ENCODE data around the gene B3GLCT.
"Not testable (repeated sequence)": the region's sequence is repeated elsewhere in the genome, so short reads cannot be mapped to it uniquely, and the experiment has no call there.

The B3GLCT gene

GRCh38 chr13:31199849-31200636 lies at the start of gene B3GLCT:
Gene B3GLCT, plus strand, starts transcription at chr13:31199975. Its CDS starts 110 bp downstream, at chr13:31200085.
- in situ Hi-C loops (cut with HindIII; ENCODE audit: low sequenced_read_pairs) = loop anchor here (5.0 kb wide), 1 partner anchor 88 kb away; no protein-coding TSS in a partner anchor

- in situ Hi-C loops (cut with HindIII; ENCODE audit: low sequenced_read_pairs) = no loop called here
Observed at GRCh38 chr13:31150315-31150985, 49.3 kb upstream of the B3GLCT start.

DNA sequence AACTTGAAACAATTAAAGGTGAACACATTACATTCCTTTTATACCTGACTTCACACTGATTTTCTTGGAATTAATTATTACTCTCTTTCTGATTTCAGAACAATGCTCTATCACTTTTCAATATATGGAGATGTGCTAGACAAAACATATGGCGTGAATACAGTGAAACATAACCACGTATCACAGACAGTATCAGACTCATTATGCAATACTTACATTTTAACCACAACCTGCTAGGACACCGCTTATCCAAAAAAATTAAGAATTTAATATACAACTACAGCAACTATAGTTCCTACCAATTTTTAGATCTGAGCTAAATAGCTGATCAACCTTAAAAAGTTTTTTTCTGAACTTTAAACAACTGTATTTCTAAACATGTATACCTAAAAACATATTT lies 47.9 kb upstream of the B3GLCT start:
- in situ Hi-C loops (cut with HindIII; ENCODE audit: low sequenced_read_pairs) = no loop called here

DNA sequence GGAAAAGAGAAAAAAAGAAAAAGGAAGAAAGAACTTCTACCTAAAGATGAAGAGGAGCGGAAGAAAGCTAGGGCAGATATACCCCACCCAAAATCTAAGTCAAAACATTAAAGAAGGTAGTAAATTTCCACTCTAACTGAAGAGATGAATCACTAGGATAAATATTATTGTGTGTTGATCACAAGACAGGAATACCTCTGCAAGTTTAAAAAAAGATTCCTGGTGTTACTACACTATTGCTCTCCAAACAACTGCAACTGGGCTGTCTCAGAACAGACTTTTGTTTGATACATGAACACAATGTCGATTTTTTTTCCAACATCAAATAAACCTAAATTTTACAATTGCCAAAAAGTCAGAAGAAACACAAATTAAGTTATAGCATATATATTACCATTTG lies 44.8 kb upstream of the B3GLCT start:
- in situ Hi-C loops (cut with HindIII; ENCODE audit: low sequenced_read_pairs) = no loop called here

- in situ Hi-C loops (cut with HindIII; ENCODE audit: low sequenced_read_pairs) = no loop called here
Observed at GRCh38 chr13:31159306-31159705, 40.5 kb upstream of the B3GLCT start.

DNA sequence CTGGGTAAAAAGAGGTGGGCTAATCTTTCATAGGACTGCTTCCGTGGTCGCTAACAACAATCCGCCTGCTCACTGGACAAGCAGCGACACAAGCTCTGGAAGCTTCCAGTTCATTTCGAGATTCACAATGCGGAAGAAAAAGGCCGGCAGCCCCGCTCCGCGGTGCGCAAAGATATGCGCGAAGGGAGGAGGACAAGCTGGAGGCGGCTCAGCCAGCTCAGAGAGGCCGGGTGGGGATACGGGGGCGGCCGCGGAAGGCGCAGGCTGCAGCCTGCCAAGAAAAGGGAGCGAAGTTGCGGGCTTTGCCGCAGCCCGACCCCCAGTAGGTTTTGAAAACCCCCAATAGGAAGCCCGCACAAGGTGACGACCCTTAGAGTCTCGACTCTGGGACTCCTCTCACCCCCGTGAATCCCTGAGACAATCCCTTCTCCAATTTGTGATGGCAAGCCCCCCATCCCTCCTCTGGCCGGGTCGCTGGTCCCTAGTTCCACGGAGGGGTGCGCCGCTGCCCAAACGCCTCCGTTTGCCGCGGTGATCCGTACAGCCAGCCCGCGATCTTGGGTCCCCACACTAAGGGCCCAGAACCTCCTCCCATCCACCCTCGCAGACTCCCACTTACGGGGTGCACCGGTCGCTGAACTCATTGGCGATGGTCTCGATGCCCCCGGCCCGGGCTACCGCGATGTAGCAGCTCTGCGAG lies 38.8 kb upstream of the B3GLCT start:
- in situ Hi-C loops (cut with HindIII; ENCODE audit: low sequenced_read_pairs) = no loop called here

DNA sequence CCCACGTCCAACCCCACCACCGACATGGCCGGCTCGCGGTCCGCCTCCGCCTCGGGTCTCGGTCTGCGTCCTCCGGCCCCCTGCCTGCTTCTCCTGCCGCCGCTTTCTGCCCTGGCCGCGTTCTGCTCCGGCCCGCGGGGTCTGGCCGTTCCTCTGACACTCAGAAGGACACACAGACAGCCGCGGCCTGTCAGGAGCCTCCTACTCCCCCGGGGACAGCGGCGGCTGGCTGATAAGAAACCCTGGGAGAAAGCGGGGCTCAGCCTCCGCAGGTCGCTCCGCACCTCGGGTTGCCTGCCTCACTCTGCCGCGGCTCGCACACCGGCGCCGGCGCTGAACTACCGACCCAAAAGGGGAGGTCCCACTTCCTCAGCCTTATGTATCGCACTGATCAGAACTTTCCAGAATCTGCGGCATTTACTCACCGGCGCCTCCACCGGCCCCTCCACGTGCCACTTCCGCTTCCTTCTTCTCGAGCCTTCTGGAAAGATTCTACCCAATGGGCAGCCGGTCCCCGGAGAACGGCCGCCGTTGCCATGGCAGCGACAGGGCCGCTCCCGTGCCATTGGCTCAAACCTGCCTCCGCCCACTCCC lies 38.1 kb upstream of the B3GLCT start, which contains the start of gene HSPH1:
Gene HSPH1, minus strand, starts transcription at position 348 of the 594 bp plus-strand sequence. Its CDS starts 322 bp downstream, at position 26.
- in situ Hi-C loops (cut with HindIII; ENCODE audit: low sequenced_read_pairs) = no loop called here

- in situ Hi-C loops (cut with HindIII; ENCODE audit: low sequenced_read_pairs) = no loop called here
Observed at GRCh38 chr13:31162151-31163008, 37.4 kb upstream of the B3GLCT start.

GRCh38 chr13:31166591-31166990 lies 33.2 kb upstream of the B3GLCT start:
- in situ Hi-C loops (cut with HindIII; ENCODE audit: low sequenced_read_pairs) = no loop called here

GRCh38 chr13:31167490-31167889 lies 32.3 kb upstream of the B3GLCT start:
- in situ Hi-C loops (cut with HindIII; ENCODE audit: low sequenced_read_pairs) = no loop called here

DNA sequence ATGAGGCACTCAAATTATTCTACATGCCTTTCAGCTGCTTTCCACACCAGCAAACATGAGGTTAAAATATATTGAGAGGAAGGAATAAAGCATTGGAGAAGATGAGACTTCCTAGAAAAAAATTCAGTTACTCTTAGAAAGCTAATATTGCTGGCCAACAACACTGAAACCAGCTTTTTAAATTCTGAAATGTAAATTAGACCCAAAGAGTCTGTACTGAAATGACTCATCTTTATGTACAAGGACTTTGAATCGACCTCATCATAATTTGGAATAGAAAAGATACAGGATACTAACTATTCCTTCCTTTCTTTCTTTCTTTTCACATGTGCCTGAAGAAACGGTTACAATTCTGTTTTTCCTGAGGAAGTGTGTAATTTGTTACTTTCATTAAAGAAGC lies 31.6 kb upstream of the B3GLCT start:
- in situ Hi-C loops (cut with HindIII; ENCODE audit: low sequenced_read_pairs) = no loop called here

- in situ Hi-C loops (cut with HindIII; ENCODE audit: low sequenced_read_pairs) = no loop called here
Observed at GRCh38 chr13:31168736-31169135, 31.0 kb upstream of the B3GLCT start.

DNA sequence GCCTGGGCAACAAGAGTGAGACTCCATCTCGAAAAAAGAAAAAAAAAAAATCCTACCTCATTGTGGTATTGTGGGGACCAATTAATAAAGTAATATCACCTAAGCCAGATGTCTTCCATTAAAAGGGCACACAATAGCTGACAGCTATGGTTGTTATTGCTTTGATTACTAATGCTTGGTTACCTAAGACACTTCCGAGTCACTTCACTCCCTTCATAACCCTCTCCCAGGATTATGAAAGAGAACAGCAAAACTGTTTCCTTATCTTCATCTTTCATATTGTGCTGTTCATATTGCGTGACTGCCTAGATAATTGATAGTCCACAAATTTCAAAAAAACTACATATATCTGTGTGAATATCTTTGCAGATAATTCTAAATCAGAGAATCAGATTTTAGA lies 27.8 kb upstream of the B3GLCT start:
- in situ Hi-C loops (cut with HindIII; ENCODE audit: low sequenced_read_pairs) = no loop called here

DNA sequence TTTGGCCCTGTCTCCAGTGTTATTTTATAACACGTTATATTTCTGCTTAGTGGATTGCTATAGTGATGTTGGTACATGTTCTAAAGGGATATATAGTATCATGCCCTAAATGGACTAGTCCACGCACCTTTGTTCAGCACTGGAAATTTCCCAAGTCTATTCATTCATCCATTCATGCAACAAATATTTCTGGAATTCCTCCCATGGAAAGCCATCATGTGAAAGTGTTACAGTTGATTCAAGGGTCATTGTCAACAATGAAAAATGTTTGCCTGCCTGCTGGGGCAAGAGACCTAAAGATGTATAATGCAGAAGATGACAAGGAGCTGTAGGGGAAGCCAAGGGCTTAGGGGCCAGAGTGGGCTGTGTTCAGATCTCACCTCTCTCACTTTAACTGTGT lies 27.2 kb upstream of the B3GLCT start:
- in situ Hi-C loops (cut with HindIII; ENCODE audit: low sequenced_read_pairs) = no loop called here

- in situ Hi-C loops (cut with HindIII; ENCODE audit: low sequenced_read_pairs) = no loop called here
Observed at GRCh38 chr13:31174018-31174417, 25.8 kb upstream of the B3GLCT start.

- in situ Hi-C loops (cut with HindIII; ENCODE audit: low sequenced_read_pairs) = no loop called here
Observed at GRCh38 chr13:31175847-31176532, 23.8 kb upstream of the B3GLCT start.

- in situ Hi-C loops (cut with HindIII; ENCODE audit: low sequenced_read_pairs) = not testable (repeated sequence)
Observed at GRCh38 chr13:31177813-31178495, 21.8 kb upstream of the B3GLCT start.

DNA sequence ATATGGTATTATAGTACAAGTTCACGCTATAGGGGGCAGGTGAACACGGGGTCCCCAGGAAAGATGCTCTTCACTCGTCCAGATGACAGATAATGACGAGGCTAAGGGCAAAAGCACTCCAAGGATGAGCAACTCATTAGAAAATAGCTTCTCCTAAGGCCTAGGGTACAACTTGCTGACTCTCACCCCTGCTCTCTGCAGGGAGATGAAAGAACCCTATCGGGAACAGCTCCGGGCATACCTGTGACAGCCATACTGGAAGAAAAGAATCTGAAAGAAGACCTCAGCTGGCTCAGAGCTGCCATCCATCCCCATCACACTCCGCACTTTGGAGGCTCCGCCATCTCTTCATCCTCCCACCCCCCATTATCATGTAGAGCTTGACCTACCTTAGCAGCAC lies 20.5 kb upstream of the B3GLCT start:
- in situ Hi-C loops (cut with HindIII; ENCODE audit: low sequenced_read_pairs) = no loop called here

GRCh38 chr13:31179754-31180153 lies 20.0 kb upstream of the B3GLCT start:
- in situ Hi-C loops (cut with HindIII; ENCODE audit: low sequenced_read_pairs) = no loop called here
